ENCODE data around the gene VSTM2B. TPM values are rescaled to one million over a fixed set of nuclear protein-coding genes. Genes with fewer than 3 reads are reported as not detected.

The VSTM2B gene
- total RNA-seq, 1 donor from 2014 or later, result 0.18 TPM

GRCh38 chr19:29606420-29606747, 80.6 kb downstream of the VSTM2B start:
- H3K9me3 Mint-ChIP-seq (ENCODE audit: unreplicated experiment), result no peaks in the 10 kb centered on the region
- peaks cover 14% of the 10 kb centered on the region for H3K4me1 Mint-ChIP-seq (ENCODE audit: unreplicated experiment)
- no peak for TF ChIP-seq CTCF (IDR thresholded peaks at IDR 0.05; ENCODE audit: unreplicated experiment)
- peak overlapping the region; percentile 100 for H3K4me3 Mint-ChIP-seq (ENCODE audit: unreplicated experiment)
- no peak for DNase-seq (ENCODE audit: low spot score)
- H3K27ac Mint-ChIP-seq (ENCODE audit: unreplicated experiment), result peak overlapping the region; percentile 100
- peaks cover 16% of the 10 kb centered on the region for H3K27me3 Mint-ChIP-seq (ENCODE audit: unreplicated experiment)
- peaks cover 11% of the 10 kb centered on the region for H3K36me3 Mint-ChIP-seq (ENCODE audit: low read depth, unreplicated experiment)

GRCh38 chr19:29609636-29610035, 83.8 kb downstream of the VSTM2B start:
- Mint-ChIP-seq H3K27me3 (ENCODE audit: unreplicated experiment) (peaks cover 18% of the 10 kb centered on the region), H3K9me3 (ENCODE audit: unreplicated experiment) (no peaks in the 10 kb centered on the region), H3K27ac (ENCODE audit: unreplicated experiment) (no peak overlapping the region), H3K4me3 (ENCODE audit: unreplicated experiment) (peak overlapping the region; percentile 42), H3K4me1 (ENCODE audit: unreplicated experiment) (peaks cover 14% of the 10 kb centered on the region), H3K36me3 (ENCODE audit: low read depth, unreplicated experiment) (peaks cover 28% of the 10 kb centered on the region)
- DNase-seq (ENCODE audit: low spot score), result no peak
- TF ChIP-seq CTCF (IDR thresholded peaks at IDR 0.05; ENCODE audit: unreplicated experiment), result no peak

GRCh38 chr19:29610213-29610573, 84.4 kb downstream of the VSTM2B start:
- Mint-ChIP-seq H3K27ac (ENCODE audit: unreplicated experiment) (no peak overlapping the region), H3K36me3 (ENCODE audit: low read depth, unreplicated experiment) (peaks cover 30% of the 10 kb centered on the region), H3K4me3 (ENCODE audit: unreplicated experiment) (no peak overlapping the region), H3K9me3 (ENCODE audit: unreplicated experiment) (no peaks in the 10 kb centered on the region), H3K27me3 (ENCODE audit: unreplicated experiment) (peaks cover 18% of the 10 kb centered on the region), H3K4me1 (ENCODE audit: unreplicated experiment) (peaks cover 14% of the 10 kb centered on the region)
- no peak for TF ChIP-seq CTCF (IDR thresholded peaks at IDR 0.05; ENCODE audit: unreplicated experiment)
- DNase-seq (ENCODE audit: low spot score), result no peak

- Mint-ChIP-seq H3K4me3 (ENCODE audit: unreplicated experiment) (no peak overlapping the region), H3K4me1 (ENCODE audit: unreplicated experiment) (peaks cover 13% of the 10 kb centered on the region), H3K9me3 (ENCODE audit: unreplicated experiment) (no peaks in the 10 kb centered on the region), H3K36me3 (ENCODE audit: low read depth, unreplicated experiment) (peaks cover 35% of the 10 kb centered on the region), H3K27ac (ENCODE audit: unreplicated experiment) (peak overlapping the region; percentile 42), H3K27me3 (ENCODE audit: unreplicated experiment) (peaks cover 18% of the 10 kb centered on the region)
- peak; percentile 87 for DNase-seq (ENCODE audit: low spot score)
- peak; percentile 63 for TF ChIP-seq CTCF (IDR thresholded peaks at IDR 0.05; ENCODE audit: unreplicated experiment)
Measured at GRCh38 chr19:29610574-29611271, 84.9 kb downstream of the VSTM2B start.

- no peak overlapping the region for H3K27ac Mint-ChIP-seq (ENCODE audit: unreplicated experiment)
- H3K4me1 Mint-ChIP-seq (ENCODE audit: unreplicated experiment), result no peaks in the 10 kb centered on the region
- peaks cover 39% of the 10 kb centered on the region for H3K36me3 Mint-ChIP-seq (ENCODE audit: low read depth, unreplicated experiment)
- H3K9me3 Mint-ChIP-seq (ENCODE audit: unreplicated experiment), result no peaks in the 10 kb centered on the region
- DNase-seq (ENCODE audit: low spot score), result no peak
- peak overlapping the region; percentile 9 for H3K4me3 Mint-ChIP-seq (ENCODE audit: unreplicated experiment)
- peaks cover 12% of the 10 kb centered on the region for H3K27me3 Mint-ChIP-seq (ENCODE audit: unreplicated experiment)
- no peak for TF ChIP-seq CTCF (IDR thresholded peaks at IDR 0.05; ENCODE audit: unreplicated experiment)
Measured at GRCh38 chr19:29612121-29612520, 86.3 kb downstream of the VSTM2B start.
